Measurements from ENCODE around the gene LIPC. TPM values are rescaled to one million over a fixed set of nuclear protein-coding genes. Genes with fewer than 3 reads are reported as not detected.

LIPC gene
- total RNA-seq, 4 donors from 2014 or later, result 0.48 to 8.2 (median 2.6) TPM; not detected in 1

- TF ChIP-seq POLR2AphosphoS5 (IDR thresholded peaks at IDR 0.05) (no peak), EP300 (IDR thresholded peaks at IDR 0.05; ENCODE audit: low read depth) (no peak), CTCF (IDR thresholded peaks at IDR 0.05) (no peak), POLR2A (IDR thresholded peaks at IDR 0.05) (no peak)
- intact Hi-C loops (cut with DNase I; ENCODE audit: low total_unique reads) (no loop called here), in situ Hi-C loops (cut with MboI; ENCODE audit: low pct_ligation_motif_present in 1 of 4, low pct_unique_long_range_greater_than_20kb in 1 of 4, low sequenced_read_pairs in 3 of 4) (no loop called here)
- H3K27ac ChIP-seq, result no peak overlapping the region
- H3K4me3 ChIP-seq, result no peak overlapping the region
- WGBS, 2 donors (ENCODE audit: low coverage in 1 of 2), result 80 to 94% methylated on average over 1 to 3 of the region's 3 CpGs
- H3K9me3 ChIP-seq, result no peaks in the 10 kb centered on the region
- H3K27me3 ChIP-seq, result no peaks in the 10 kb centered on the region
- no peaks in the 10 kb centered on the region for H3K4me1 ChIP-seq
- no peak for DNase-seq
- no peaks in the 10 kb centered on the region for H3K36me3 ChIP-seq
Observed at GRCh38 chr15:58589047-58589446, 157.3 kb downstream of the LIPC start.

GRCh38 chr15:58590236-58590635, 158.4 kb downstream of the LIPC start:
- Histone ChIP-seq H3K9me3 (no peaks in the 10 kb centered on the region), H3K4me1 (no peaks in the 10 kb centered on the region), H3K27ac (no peak overlapping the region), H3K4me3 (no peak overlapping the region), H3K36me3 (no peaks in the 10 kb centered on the region), H3K27me3 (no peaks in the 10 kb centered on the region)
- no peak for DNase-seq
- intact Hi-C loops (cut with DNase I; ENCODE audit: low total_unique reads), result no loop called here
- WGBS, 2 donors (ENCODE audit: low coverage in 1 of 2), result 88 to 95% methylated on average over 1 of the region's 1 CpG
- TF ChIP-seq EP300 (IDR thresholded peaks at IDR 0.05; ENCODE audit: low read depth) (no peak), CTCF (IDR thresholded peaks at IDR 0.05) (no peak), POLR2AphosphoS5 (IDR thresholded peaks at IDR 0.05) (no peak), POLR2A (IDR thresholded peaks at IDR 0.05) (no peak)
- in situ Hi-C loops (cut with MboI; ENCODE audit: low pct_ligation_motif_present in 1 of 4, low pct_unique_long_range_greater_than_20kb in 1 of 4, low sequenced_read_pairs in 3 of 4), result no loop called here

GRCh38 chr15:58590926-58591325, 159.1 kb downstream of the LIPC start:
- no peak overlapping the region for H3K27ac ChIP-seq
- TF ChIP-seq POLR2AphosphoS5 (IDR thresholded peaks at IDR 0.05) (no peak), EP300 (IDR thresholded peaks at IDR 0.05; ENCODE audit: low read depth) (no peak), CTCF (IDR thresholded peaks at IDR 0.05) (no peak), POLR2A (IDR thresholded peaks at IDR 0.05) (no peak)
- no peak for DNase-seq
- in situ Hi-C loops (cut with MboI; ENCODE audit: low pct_ligation_motif_present in 1 of 4, low pct_unique_long_range_greater_than_20kb in 1 of 4, low sequenced_read_pairs in 3 of 4) (no loop called here), intact Hi-C loops (cut with DNase I; ENCODE audit: low total_unique reads) (no loop called here)
- 36 to 50% methylated on average over 1 of the region's 1 CpG for WGBS, 2 donors (ENCODE audit: low coverage in 1 of 2)
- H3K36me3 ChIP-seq, result no peaks in the 10 kb centered on the region
- H3K4me3 ChIP-seq, result no peak overlapping the region
- H3K4me1 ChIP-seq, result peaks cover 0 to 5% (median 0%) of the 10 kb centered on the region in 4 donors
- H3K9me3 ChIP-seq, result no peaks in the 10 kb centered on the region
- no peaks in the 10 kb centered on the region for H3K27me3 ChIP-seq

GRCh38 chr15:58593870-58594269, 162.1 kb downstream of the LIPC start:
- Histone ChIP-seq H3K27me3 (no peaks in the 10 kb centered on the region), H3K9me3 (no peaks in the 10 kb centered on the region), H3K4me1 (peaks cover 0 to 21% (median 6%) of the 10 kb centered on the region in 4 donors), H3K36me3 (peaks cover 0 to 7% (median 0%) of the 10 kb centered on the region in 4 donors), H3K4me3 (no peak overlapping the region), H3K27ac (no peak overlapping the region)
- WGBS, 2 donors (ENCODE audit: low coverage in 1 of 2), result 80 to 83% methylated on average over 1 of the region's 1 CpG
- in situ Hi-C loops (cut with MboI; ENCODE audit: low pct_ligation_motif_present in 1 of 4, low pct_unique_long_range_greater_than_20kb in 1 of 4, low sequenced_read_pairs in 3 of 4) (no loop called here), intact Hi-C loops (cut with DNase I; ENCODE audit: low total_unique reads) (no loop called here)
- TF ChIP-seq POLR2AphosphoS5 (IDR thresholded peaks at IDR 0.05), result no peak
- no peak for TF ChIP-seq EP300 (IDR thresholded peaks at IDR 0.05; ENCODE audit: low read depth)
- TF ChIP-seq POLR2A (IDR thresholded peaks at IDR 0.05), result no peak
- no peak for TF ChIP-seq CTCF (IDR thresholded peaks at IDR 0.05)
- DNase-seq, result no peak
